GM12878 (cell line): ENCODE data around the gene NFATC2. TPM values are rescaled to one million over a fixed set of nuclear protein-coding genes. Genes with fewer than 3 reads are reported as not detected.

Source experiments
- ATAC-seq: fragments of 200-7000 bp; cut with Tn5 transposase; 3 replicates; pipeline ENCODE4 v1.9.1; 2020; ENCODE audit warnings: mild to moderate bottlenecking, moderate library complexity
- BruUV-seq: library from RNA; stranded (reverse); fragments of 400-500 nt; replicated peaks from 2 replicates; lab custom pipeline; 2021; lab: Mats Ljungman, UMichigan
- CTCF ChIA-PET: fragments of 300-600 bp; sonication (Branson Sonifier 250); formaldehyde crosslinking; extraction: SDS; loops from one replicate; lab custom pipeline; 2021; ENCODE audit warnings: inconsistent platforms; lab: Yijun Ruan, JAX
- POLR2A ChIA-PET: fragments of 350-600 bp; formaldehyde crosslinking; extraction: SDS; loops from one replicate; lab custom pipeline; 2021; ENCODE audit warnings: inconsistent platforms; lab: Charles Lee
- RAD21 ChIA-PET: fragments of 300-600 bp; sonication (Branson Sonifier 250); formaldehyde crosslinking; loops from one replicate; lab custom pipeline; 2023; ENCODE audit warnings: antibody characterized with exemption; ENCODE audit not compliant: unreplicated experiment; lab: Charles Lee
- SMC1A ChIA-PET: fragments of 300-600 bp; sonication (Branson Sonifier 250); formaldehyde crosslinking; loops from one replicate; lab custom pipeline; 2023; ENCODE audit not compliant: unreplicated experiment, uncharacterized antibody; lab: Charles Lee
- DNase-seq: peaks from one replicate; pipeline ENCODE4 v3.0.0-alpha.2; 2011; ENCODE audit warnings: low read depth, low spot score
- FAIRE-seq: peaks from 3 replicates; lab custom pipeline; 2011; peaks lifted over from hg19 to GRCh38; lab: Jason Lieb, UNC
- H2AFZ ChIP-seq: 2 replicates; pipeline ENCODE4 v1.6.0; 2011; ENCODE audit warnings: low read depth, low read length, control low read depth; ENCODE audit not compliant: control insufficient read depth
- H3K27ac ChIP-seq: 2 replicates; pipeline ENCODE4 v1.5.1; 2011; ENCODE audit warnings: control low read depth; ENCODE audit not compliant: control insufficient read depth, insufficient read depth
- H3K27me3 ChIP-seq, 2 experiments: replicated peaks in 1 of 2; 2 replicates each; pipeline versions ENCODE4 v1.6.0 to v1.6.1; 2011; ENCODE audit warnings: low read length in 1 of 2; ENCODE audit not compliant: control insufficient read depth in 2 of 2, insufficient read depth in 2 of 2
- H3K36me3 ChIP-seq, 2 experiments: 2 replicates each; pipeline ENCODE4 v1.5.1; 2011; ENCODE audit warnings: low read length in 1 of 2; ENCODE audit not compliant: control insufficient read depth in 2 of 2, insufficient read depth in 2 of 2
- H3K4me1 ChIP-seq: 2 replicates; pipeline ENCODE4 v1.6.1; 2011; ENCODE audit warnings: mild to moderate bottlenecking, low read length, moderate library complexity, mixed read lengths; ENCODE audit not compliant: control insufficient read depth, insufficient read depth
- H3K4me2 ChIP-seq: 2 replicates; pipeline ENCODE4 v1.6.0; 2011; ENCODE audit warnings: control low read depth; ENCODE audit not compliant: control insufficient read depth, insufficient read depth
- H3K4me3 ChIP-seq: fragments of 200-600 bp; sonication (generic); 2 replicates; pipeline ENCODE4 v1.5.1; 2016
- H3K79me2 ChIP-seq: 2 replicates; pipeline ENCODE4 v1.6.0; 2011; ENCODE audit warnings: low read length; ENCODE audit not compliant: control insufficient read depth, insufficient read depth
- H3K9ac ChIP-seq: 2 replicates; pipeline ENCODE4 v1.8.0; 2011; ENCODE audit warnings: low read length, control low read depth, mixed read lengths; ENCODE audit not compliant: control insufficient read depth, insufficient read depth
- H3K9me3 ChIP-seq: replicated peaks from 3 replicates; pipeline ENCODE4 v1.5.1; 2011; ENCODE audit warnings: mild to moderate bottlenecking, low read length; ENCODE audit not compliant: control insufficient read depth, insufficient read depth
- H4K20me1 ChIP-seq: 2 replicates; pipeline ENCODE4 v1.6.0; 2011; ENCODE audit not compliant: control insufficient read depth, insufficient read depth
- ASH2L ChIP-seq: fragments of 300-600, 200-600 bp; sonication (generic); IDR thresholded peaks from 2 replicates; pipeline ENCODE4 v1.6.1; 2017; ENCODE audit warnings: low read depth, mild to moderate bottlenecking, borderline replicate concordance
- BCL3 ChIP-seq: IDR thresholded peaks from 2 replicates; pipeline ENCODE4 v1.6.1; 2011; ENCODE audit warnings: borderline replicate concordance, low read depth, mild to moderate bottlenecking, moderate library complexity, low read length; ENCODE audit not compliant: insufficient read depth, poor library complexity, severe bottlenecking
- DPF2 ChIP-seq: fragments of 450-650 bp; IDR thresholded peaks from 2 replicates; pipeline ENCODE4 v1.6.1; 2017; ENCODE audit warnings: mild to moderate bottlenecking
- ESRRA ChIP-seq: IDR thresholded peaks from 2 replicates; pipeline ENCODE4 v1.6.1; 2012; ENCODE audit warnings: mild to moderate bottlenecking, low read length, improper control_type of control experiment
- HCFC1 ChIP-seq: fragments of 150-350 bp; IDR thresholded peaks from 2 replicates; pipeline ENCODE4 v1.6.1; 2014; ENCODE audit warnings: low read length
- JUNB ChIP-seq: IDR thresholded peaks from 2 replicates; pipeline ENCODE4 v1.6.1; 2016; ENCODE audit warnings: antibody characterized with exemption, mild to moderate bottlenecking
- KDM1A ChIP-seq: fragments of 200-600 bp; sonication (generic); IDR thresholded peaks from 2 replicates; pipeline ENCODE4 v1.6.1; 2016; ENCODE audit warnings: borderline replicate concordance
- LARP7 ChIP-seq: fragments of 450-650 bp; IDR thresholded peaks from 2 replicates; pipeline ENCODE4 v1.6.1; 2017; ENCODE audit warnings: mild to moderate bottlenecking
- NFIC ChIP-seq: IDR thresholded peaks from 2 replicates; pipeline ENCODE4 v1.6.1; 2012; ENCODE audit warnings: low read depth, mild to moderate bottlenecking, inconsistent platforms, low read length, moderate library complexity
- NKRF ChIP-seq: fragments of 450-650 bp; conservative IDR thresholded peaks from 2 replicates; pipeline ENCODE4 v1.6.1; 2017; ENCODE audit warnings: mild to moderate bottlenecking, moderate library complexity
- NR2C2 ChIP-seq: IDR thresholded peaks from 2 replicates; pipeline ENCODE4 v1.6.1; 2011; ENCODE audit warnings: borderline replicate concordance, low read depth; ENCODE audit not compliant: control insufficient read depth, insufficient read length
- PML ChIP-seq: IDR thresholded peaks from 2 replicates; pipeline ENCODE4 v1.6.1; 2012; ENCODE audit warnings: low read length, inconsistent platforms
- POLR2A ChIP-seq: IDR thresholded peaks from 2 replicates; pipeline ENCODE4 v1.6.1; 2011; ENCODE audit warnings: low read depth, mild to moderate bottlenecking, low read length
- RB1 ChIP-seq: fragments of 450-650 bp; formaldehyde crosslinking; IDR thresholded peaks from 2 replicates; pipeline ENCODE4 v1.6.1; 2017; ENCODE audit warnings: mild to moderate bottlenecking, borderline replicate concordance
- SUPT20H ChIP-seq: IDR thresholded peaks from 2 replicates; pipeline ENCODE4 v1.6.1; 2011; ENCODE audit warnings: low read depth, mild to moderate bottlenecking, low read length, moderate library complexity, borderline replicate concordance; ENCODE audit not compliant: control insufficient read depth
- TAF1 ChIP-seq: IDR thresholded peaks from 2 replicates; pipeline ENCODE4 v1.6.1; 2011; ENCODE audit warnings: mild to moderate bottlenecking, low read depth, low read length, borderline replicate concordance
- WGBS: methylation state at CpG from one replicate; pipeline ENCODE4 v1.1.6; 2016; ENCODE audit warnings: low lambda C conversion rate; ENCODE audit not compliant: insufficient replicate concordance, insufficient coverage; ENCODE audit errors: missing lambda C conversion rate; 5-methylcytosine and 5-hydroxymethylcytosine counted together
- in situ Hi-C: fragments of 300-500 bp; cut with MboI; formaldehyde crosslinking; loops from 9 replicates; pipeline ENCODE4 v1.14.3; 2018; ENCODE audit warnings: mixed read lengths
- intact Hi-C: fragments of 100-400 bp; cut with micrococcal nuclease; formaldehyde crosslinking; loops from one replicate; pipeline ENCODE4 v1.14.2; 2022; ENCODE audit not compliant: unreplicated experiment
- polyA plus RNA-seq, 11 experiments: library from polyadenylated mRNA; depleted of rRNA in 4 of 11; unstranded in 6 of 11; stranded (reverse) in 5 of 11; fragments of >200 nt; fragmentation: Nextera tagmentation in 4 of 11; fragmentation: Illumina TruSeq in 1 of 11; extraction: Ambion mirVana in 4 of 11; extraction: Trizol in 1 of 11; gene quantifications; 1 replicate in 1 of 11; 2 replicates in 10 of 11; pipeline versions ENCODE4 v1.2.1 to v1.2.3, GENCODE V29; 2011 to 2016; ENCODE audit warnings: inconsistent platforms in 2 of 11, missing spikeins in 2 of 11, low read depth in 1 of 11
- total RNA-seq, 4 experiments: library from RNA; depleted of rRNA in 3 of 4; stranded (reverse); fragments of >200 nt in 3 of 4; fragmentation: Illumina TruSeq in 1 of 4; extraction: Trizol in 1 of 4; gene quantifications; 2 replicates each; pipeline versions ENCODE4 v1.2.1 to v1.2.3, GENCODE V29; 2013 to 2021
- TF ChIP-seq, protein P1 (sequence below): IDR thresholded peaks from 2 replicates; pipeline ENCODE4 v1.6.1; 2012; ENCODE audit warnings: low read length, inconsistent platforms

Gene NFATC2
- total and polyA plus RNA-seq, 10 of the 15 experiments (the other 5 are each of a cell fraction or from before 2014, with no cell fraction given): 3.3 to 20.0 (median 7.3) TPM

DNA sequence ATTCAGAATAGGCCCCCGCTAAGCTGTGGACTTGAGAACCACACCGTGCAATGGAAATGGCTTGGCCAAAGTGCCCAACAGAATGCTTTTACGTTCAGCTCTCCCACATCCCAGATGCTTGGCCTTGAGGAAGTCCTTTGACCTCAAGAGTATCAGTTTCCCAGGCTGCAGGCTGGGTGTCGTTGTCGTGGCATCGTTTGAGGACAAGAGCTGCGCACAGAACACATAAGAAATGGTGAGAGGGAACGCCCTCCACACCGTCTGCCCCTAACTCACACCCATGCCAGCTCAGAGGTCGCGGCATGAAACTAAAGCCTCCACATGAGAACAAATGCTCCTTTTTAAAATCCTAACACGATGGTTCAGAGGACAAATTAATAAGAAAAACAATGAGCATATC lies 37.0 kb downstream of the NFATC2 start:
- H3K27ac ChIP-seq: no peak overlapping the region
- FAIRE-seq (no peak), ATAC-seq (no peak), DNase-seq (no peak)
- H2AFZ ChIP-seq: no peak overlapping the region
- no peak overlapping the region for H3K9ac ChIP-seq
- TF ChIP-seq, protein P1, sequence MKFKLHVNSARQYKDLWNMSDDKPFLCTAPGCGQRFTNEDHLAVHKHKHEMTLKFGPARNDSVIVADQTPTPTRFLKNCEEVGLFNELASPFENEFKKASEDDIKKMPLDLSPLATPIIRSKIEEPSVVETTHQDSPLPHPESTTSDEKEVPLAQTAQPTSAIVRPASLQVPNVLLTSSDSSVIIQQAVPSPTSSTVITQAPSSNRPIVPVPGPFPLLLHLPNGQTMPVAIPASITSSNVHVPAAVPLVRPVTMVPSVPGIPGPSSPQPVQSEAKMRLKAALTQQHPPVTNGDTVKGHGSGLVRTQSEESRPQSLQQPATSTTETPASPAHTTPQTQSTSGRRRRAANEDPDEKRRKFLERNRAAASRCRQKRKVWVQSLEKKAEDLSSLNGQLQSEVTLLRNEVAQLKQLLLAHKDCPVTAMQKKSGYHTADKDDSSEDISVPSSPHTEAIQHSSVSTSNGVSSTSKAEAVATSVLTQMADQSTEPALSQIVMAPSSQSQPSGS: no peak
- TF ChIP-seq SUPT20H (no peak), HCFC1 (no peak), PML (no peak), NFIC (no peak), TAF1 (no peak), NR2C2 (no peak), ASH2L (no peak), DPF2 (no peak), LARP7 (no peak), POLR2A (no peak), BCL3 (no peak), NKRF (no peak), KDM1A (no peak), RB1 (no peak), ESRRA (no peak), JUNB (no peak)
- no peaks in the 10 kb centered on the region for H4K20me1 ChIP-seq
- ChIA-PET POLR2A (no interaction called here), SMC1A (interaction anchor here (1.3 kb wide), 1 partner anchor 8 kb away, joined by 5 read pairs; no protein-coding TSS in a partner anchor), RAD21 (interaction anchor here (1.3 kb wide), 1 partner anchor 45 kb away, joined by 3 read pairs; no protein-coding TSS in a partner anchor), CTCF (interaction anchor here (0.8 to 1.3 kb wide), 2 partner anchors 16 to 37 kb away, joined by 3 read pairs; partner anchors contain the start of gene NFATC2)
- intact Hi-C loops: no loop called here
- peaks cover 6% of the 10 kb centered on the region; the same call in 1 of the 2 replicates for H3K4me1 ChIP-seq
- no peaks in the 10 kb centered on the region for H3K79me2 ChIP-seq
- H3K27me3 ChIP-seq: no peaks in the 10 kb centered on the region
- in situ Hi-C loops: no loop called here
- 86% methylated on average over 12 of the region's 12 CpGs for WGBS
- no peak overlapping the region for H3K4me3 ChIP-seq
- H3K4me2 ChIP-seq: no peak overlapping the region
- peaks cover 0 to 7% of the 10 kb centered on the region in 2 experiments; a peak in 3 of 4 replicates for H3K36me3 ChIP-seq
- no peaks in the 10 kb centered on the region; the same call in 2 of the 3 replicates for H3K9me3 ChIP-seq
- BruUV-seq: no TSS peak
